GM18508 (cell line): ENCODE results near the gene TRPC3.

Experiments used
- ATAC-seq: cut with Tn5 transposase; IDR thresholded peaks from one replicate; pipeline ENCODE4 v1.9.1; 2021; ENCODE audit warnings: moderate number of reproducible peaks; ENCODE audit not compliant: insufficient read depth, unreplicated experiment

The TRPC3 gene

GRCh38 chr4:121879135-121879534 lies 72.7 kb downstream of the TRPC3 start:
- ATAC-seq = no peak

DNA sequence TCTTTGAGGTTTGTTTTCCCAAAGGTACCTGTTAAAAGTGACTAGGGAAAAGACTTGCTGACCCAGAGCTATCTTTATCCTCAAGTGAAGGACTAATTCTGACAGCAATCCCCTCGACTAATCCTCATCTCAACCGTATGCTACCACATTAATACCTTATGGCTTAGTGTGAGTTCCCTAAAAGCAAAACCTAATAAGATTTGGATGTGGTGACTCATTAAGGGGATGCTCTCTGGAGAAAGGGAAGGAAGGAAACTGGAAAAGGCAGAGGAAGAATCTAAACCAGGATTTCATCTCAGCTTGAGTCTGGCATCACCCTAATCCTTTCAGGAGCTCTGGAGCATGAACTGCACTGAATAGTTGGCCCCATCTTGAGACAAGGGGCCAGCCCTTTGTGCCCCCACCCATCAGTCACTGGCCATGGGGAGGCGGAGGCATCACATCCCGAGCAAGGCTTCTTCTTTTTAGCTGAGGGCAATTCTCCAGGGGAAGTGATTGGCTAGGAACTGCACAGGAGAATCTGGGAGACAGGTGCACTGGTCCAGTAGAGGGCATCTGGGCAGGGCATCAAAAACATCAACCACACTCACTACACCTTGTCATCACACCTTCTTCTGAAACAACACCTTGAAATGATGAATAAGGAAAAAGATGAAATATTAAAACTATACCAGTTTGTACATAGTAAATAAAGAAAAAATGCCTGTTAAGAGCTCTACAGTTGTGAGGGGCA lies 74.7 kb downstream of the TRPC3 start:
- ATAC-seq = no peak

GRCh38 chr4:121876070-121876469 lies 75.8 kb downstream of the TRPC3 start:
- no peak for ATAC-seq

- ATAC-seq = no peak
Observed at GRCh38 chr4:121875652-121876051, 76.2 kb downstream of the TRPC3 start.

- no peak for ATAC-seq
Observed at GRCh38 chr4:121873604-121874003, 78.3 kb downstream of the TRPC3 start.

DNA sequence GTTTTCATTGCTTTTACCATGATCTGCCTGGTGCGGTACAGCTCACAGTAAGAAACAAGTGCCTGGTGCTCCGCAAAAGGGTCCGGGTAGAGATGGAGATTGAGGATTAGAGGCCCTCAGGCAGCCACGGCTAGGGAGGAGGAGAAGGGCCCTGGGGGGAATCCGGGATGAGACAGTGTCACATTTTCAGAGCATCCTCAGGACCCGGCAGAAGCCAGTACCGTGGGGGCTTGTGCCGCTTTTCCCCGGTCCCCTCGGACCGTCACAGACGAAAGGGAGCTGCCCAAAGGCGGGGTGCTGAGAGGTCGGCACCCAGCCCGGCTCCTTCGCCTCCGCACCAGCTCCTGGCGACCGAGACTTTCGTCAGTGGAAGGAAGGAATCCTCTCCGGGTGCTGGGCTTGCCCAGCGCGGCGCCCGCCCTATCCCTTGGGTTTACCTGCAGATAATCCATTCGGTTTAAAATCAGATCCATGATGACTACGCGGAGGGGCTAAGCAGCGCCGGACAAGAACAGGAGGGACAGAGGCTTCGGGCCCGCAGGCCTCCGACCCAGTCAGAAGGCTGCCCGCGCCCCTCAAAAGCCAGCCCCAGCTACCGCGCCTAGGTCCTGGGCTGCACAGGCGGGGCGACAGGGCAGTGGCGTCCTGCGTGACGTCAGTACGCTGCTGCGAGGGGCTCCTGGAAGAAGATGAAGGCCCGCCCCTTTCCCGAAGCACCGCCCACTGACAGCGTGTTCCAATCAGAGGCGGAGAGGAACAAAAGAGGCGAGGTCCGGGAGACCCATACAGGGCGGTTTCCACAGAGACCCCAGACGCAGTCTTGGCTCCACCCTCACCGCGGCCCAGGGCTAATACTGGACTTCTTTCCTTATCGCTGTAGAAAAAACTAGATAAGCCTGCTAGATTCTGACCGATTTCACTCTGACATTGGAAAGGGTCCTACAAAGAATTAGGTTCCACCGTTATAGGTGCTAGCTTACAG lies 81.7 kb downstream of the TRPC3 start, which contains the start of gene BBS7:
TSS of gene BBS7 (minus strand) at position 634 of the 982 bp plus-strand sequence. CDS start at position 473, 161 bp downstream.
- peak; percentile 98 for ATAC-seq

GRCh38 chr4:121863799-121864198 lies 88.1 kb downstream of the TRPC3 start:
- no peak for ATAC-seq

GRCh38 chr4:121861426-121861825 lies 90.4 kb downstream of the TRPC3 start:
- no peak for ATAC-seq

- ATAC-seq = no peak
Observed at GRCh38 chr4:121860121-121860520, 91.7 kb downstream of the TRPC3 start.

- ATAC-seq = no peak
Observed at GRCh38 chr4:121851354-121851753, 100.5 kb downstream of the TRPC3 start.

DNA sequence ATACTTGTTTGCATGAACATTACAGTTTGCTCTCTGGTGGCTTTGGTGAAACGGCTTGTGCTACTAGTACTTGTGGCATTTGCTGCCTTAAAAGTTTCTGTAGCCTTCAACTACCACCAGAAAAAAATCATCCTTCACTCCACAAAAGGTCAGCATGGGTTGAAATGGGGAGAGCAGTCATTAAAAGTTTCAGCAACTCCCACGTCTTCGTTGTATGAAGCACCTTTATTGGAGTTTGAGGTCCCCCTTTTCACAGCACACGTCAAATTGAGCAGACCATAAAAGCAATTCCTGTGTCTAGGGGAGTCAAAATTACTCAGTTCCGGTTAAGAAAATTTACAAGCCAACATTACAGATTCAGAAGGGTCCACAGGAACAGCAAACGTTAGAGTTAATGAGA lies 105.2 kb downstream of the TRPC3 start:
- no peak for ATAC-seq

DNA sequence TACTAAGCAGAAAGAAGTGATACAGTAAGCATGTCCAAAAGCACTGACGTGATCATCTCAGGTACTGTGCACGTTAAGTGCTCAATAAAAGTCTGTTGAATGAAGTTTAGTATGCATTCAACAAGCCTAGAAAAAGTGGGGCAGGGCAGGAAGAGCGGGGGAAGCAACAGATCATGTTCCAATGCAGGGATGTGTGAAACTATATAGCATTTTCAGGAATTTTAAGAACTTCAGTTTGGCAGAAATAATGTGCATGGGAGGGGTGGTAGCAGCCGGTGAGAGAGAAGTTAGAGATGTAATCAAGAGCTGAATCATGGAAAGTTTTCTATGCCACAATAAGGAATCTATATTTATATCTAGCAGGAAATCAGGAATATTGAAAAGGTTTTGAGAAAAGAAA lies 109.0 kb downstream of the TRPC3 start:
- ATAC-seq = no peak

- ATAC-seq = no peak
Observed at GRCh38 chr4:121838136-121838535, 113.7 kb downstream of the TRPC3 start.

DNA sequence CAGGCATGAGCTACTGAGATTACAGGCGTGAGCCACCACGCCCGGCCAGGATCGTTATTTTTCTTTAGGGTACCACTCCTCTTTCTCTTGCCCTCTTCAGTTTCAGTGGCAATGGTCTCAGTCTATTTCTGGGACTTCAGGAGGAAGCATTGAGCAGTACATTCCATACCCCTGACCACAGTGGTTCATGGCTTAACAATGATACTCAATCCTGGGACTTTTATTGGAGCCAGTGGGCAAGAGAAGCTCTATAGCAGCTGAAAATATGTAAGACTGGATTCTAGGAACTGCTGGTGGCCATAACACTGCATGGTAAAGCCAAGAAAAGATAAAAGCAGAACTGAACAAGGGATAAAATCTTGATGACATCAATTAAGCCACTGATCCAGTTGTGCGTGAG lies 122.3 kb downstream of the TRPC3 start:
- ATAC-seq = no peak
